ENCODE measurements around the gene TEX12.

GRCh38 chr11:112196519-112197087 lies 29.4 kb downstream of the TEX12 start:
- TF ChIP-seq ZBTB7A (IDR thresholded peaks at IDR 0.05; ENCODE audit: low read depth) (no peak), REST (IDR thresholded peaks at IDR 0.05; ENCODE audit: low read depth) (no peak), FOXM1 (IDR thresholded peaks at IDR 0.05; ENCODE audit: borderline replicate concordance, low read depth) (no peak), MAX (IDR thresholded peaks at IDR 0.05) (no peak), YY1 (IDR thresholded peaks at IDR 0.05; ENCODE audit: low read depth) (no peak), TAF1 (IDR thresholded peaks at IDR 0.05; ENCODE audit: low read depth) (no peak), NFIC (IDR thresholded peaks at IDR 0.05) (no peak), USF1 (IDR thresholded peaks at IDR 0.05) (no peak), EP300 (IDR thresholded peaks at IDR 0.05; ENCODE audit: borderline replicate concordance) (no peak), TEAD4 (IDR thresholded peaks at IDR 0.05) (no peak), CREB1 (IDR thresholded peaks at IDR 0.05; ENCODE audit: low read depth) (no peak), RAD21 (IDR thresholded peaks at IDR 0.05; ENCODE audit: low read depth) (no peak)
